GM12891 (cell line): ENCODE data around the gene APLF.
"Not testable (repeated sequence)": the region's sequence is repeated elsewhere in the genome, so short reads cannot be mapped to it uniquely, and the experiment has no call there.

Source experiments
- DNase-seq: peaks from one replicate; pipeline ENCODE4 v3.0.0; 2011; ENCODE audit warnings: low spot score; ENCODE audit not compliant: insufficient read length
- FAIRE-seq: peaks from 2 replicates; lab custom pipeline; 2011; peaks lifted over from hg19 to GRCh38; lab: Jason Lieb, UNC
- PAX5 ChIP-seq: IDR thresholded peaks from 2 replicates; pipeline ENCODE4 v1.6.1; 2011; ENCODE audit warnings: low read length, moderate library complexity, mild to moderate bottlenecking; ENCODE audit not compliant: insufficient read depth, severe bottlenecking
- POLR2A ChIP-seq: IDR thresholded peaks from 2 replicates; pipeline ENCODE4 v1.6.1; 2011; ENCODE audit warnings: low read depth, low read length, control low read depth
- POLR2AphosphoS5 ChIP-seq: IDR thresholded peaks from 2 replicates; pipeline ENCODE4 v1.6.1; 2011; ENCODE audit warnings: low read depth, low read length, control low read depth
- POU2F2 ChIP-seq: IDR thresholded peaks from 2 replicates; pipeline ENCODE4 v1.6.1; 2011; ENCODE audit warnings: low read depth, mild to moderate bottlenecking, control low read depth, low read length, moderate library complexity
- SPI1 ChIP-seq: IDR thresholded peaks from 2 replicates; pipeline ENCODE4 v1.6.1; 2011; ENCODE audit warnings: low read depth, low read length, control low read depth
- TAF1 ChIP-seq: IDR thresholded peaks from 2 replicates; pipeline ENCODE4 v1.6.1; 2011; ENCODE audit warnings: low read depth, low read length, control low read depth

Gene APLF

DNA sequence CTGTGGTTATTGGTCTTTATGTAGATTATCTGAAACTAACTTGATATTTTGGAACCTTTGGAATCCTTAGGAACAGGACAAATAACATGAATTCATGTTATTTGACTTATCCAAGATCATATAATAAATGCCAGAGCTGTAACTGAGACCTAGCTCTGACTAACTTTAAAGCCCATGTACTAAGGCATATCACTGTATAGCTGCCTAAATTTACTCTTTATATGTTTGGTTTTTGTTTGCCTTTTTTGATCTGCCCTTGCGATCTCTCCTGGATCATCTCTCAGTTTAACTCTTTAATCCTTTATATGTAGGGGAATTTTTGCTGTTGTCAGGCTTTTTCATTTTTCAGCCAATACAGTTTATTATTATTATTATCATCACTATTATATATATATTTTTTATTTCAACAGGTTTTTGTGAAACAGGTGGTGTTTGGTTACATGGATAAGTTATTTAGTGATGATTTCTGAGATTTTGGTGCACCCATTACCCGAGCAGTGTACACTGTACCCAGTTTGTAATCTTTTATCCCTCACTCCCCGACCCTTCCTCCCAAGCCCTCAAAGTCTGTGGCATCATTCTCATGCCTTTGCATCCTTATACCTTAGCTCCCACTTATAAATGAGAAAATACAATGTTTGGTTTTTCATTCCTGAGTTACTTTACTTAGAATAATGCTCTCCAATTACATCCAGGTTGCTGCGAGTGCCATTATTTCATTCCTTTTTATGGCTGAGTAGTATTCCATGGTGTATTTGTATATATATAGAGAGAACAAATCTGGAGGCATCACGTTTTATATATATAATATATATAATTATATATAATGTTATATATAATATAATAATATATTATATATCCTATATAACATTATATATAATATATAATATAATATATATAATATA, 48.9 kb downstream of the APLF start:
- DNase-seq (no peak), FAIRE-seq (no peak)
- no peak for TF ChIP-seq POLR2A
- TF ChIP-seq POU2F2: no peak
- no peak for TF ChIP-seq SPI1
- no peak for TF ChIP-seq TAF1
- no peak for TF ChIP-seq PAX5
- no peak for TF ChIP-seq POLR2AphosphoS5

DNA sequence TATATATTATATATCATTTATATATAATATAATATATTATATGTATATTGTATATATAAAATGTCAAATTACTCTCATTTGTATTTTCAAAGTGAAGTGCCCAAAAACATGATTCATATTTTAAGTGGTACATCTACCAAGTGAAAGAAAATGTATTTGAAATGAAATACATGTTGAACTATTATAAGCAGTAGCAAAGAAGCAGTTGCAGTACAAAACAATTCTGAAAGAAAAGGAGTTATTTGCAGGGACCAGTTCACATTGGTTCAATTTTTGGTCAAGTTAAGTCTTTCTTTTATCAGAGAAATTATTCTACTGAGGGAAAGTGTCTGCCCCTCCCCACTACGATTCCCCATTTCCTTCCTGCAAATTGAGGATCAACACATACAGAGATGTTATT, 51.9 kb downstream of the APLF start:
- no peak for TF ChIP-seq POLR2A
- no peak for TF ChIP-seq SPI1
- TF ChIP-seq TAF1: no peak
- no peak for TF ChIP-seq POLR2AphosphoS5
- no peak for TF ChIP-seq POU2F2
- no peak for TF ChIP-seq PAX5
- DNase-seq: no peak
- FAIRE-seq: peak; percentile 50

DNA sequence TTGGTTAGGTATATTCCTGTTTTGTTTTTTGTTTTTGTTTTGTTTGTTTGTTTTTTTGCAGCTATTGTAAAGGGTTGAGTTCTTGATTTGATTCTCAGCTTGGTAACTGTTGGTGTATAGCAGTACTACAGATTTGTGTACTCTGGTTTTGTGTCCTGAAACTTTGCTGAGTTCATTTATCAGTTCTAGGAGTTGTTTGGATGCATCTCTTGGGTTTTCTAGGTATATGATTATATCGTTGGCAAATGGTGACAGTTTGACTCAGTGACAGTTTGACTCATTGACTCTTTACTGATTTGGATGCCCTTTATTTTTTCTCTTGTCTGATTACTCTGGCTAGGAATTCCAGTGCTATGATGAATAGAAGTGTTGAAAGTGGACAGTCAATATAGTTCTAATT, 53.7 kb downstream of the APLF start:
- no peak for FAIRE-seq
- no peak for DNase-seq
- TF ChIP-seq TAF1 (no peak), POLR2AphosphoS5 (no peak), SPI1 (no peak), POU2F2 (no peak), POLR2A (no peak), PAX5 (no peak)

DNA sequence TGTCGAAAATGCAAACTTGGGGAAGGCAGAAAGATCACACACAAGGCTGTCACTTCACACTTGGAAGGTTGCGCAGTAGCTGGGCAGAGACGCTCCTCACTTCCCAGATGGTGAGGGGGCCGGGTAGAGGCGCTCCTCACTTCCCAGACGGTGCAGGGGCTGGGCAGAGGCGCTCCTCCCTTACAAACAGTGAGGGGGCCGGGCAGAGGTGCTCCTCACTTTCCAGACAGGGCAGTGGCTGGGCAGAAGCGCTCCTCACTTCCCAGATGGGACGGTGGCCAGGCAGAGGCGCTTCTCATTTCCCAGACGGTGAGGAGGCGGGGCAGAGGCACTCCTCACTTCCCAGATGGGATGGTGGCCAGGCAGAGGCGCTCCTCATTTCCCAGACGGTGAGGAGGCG, 59.6 kb downstream of the APLF start:
- DNase-seq, FAIRE-seq: not testable (repeated sequence)

DNA sequence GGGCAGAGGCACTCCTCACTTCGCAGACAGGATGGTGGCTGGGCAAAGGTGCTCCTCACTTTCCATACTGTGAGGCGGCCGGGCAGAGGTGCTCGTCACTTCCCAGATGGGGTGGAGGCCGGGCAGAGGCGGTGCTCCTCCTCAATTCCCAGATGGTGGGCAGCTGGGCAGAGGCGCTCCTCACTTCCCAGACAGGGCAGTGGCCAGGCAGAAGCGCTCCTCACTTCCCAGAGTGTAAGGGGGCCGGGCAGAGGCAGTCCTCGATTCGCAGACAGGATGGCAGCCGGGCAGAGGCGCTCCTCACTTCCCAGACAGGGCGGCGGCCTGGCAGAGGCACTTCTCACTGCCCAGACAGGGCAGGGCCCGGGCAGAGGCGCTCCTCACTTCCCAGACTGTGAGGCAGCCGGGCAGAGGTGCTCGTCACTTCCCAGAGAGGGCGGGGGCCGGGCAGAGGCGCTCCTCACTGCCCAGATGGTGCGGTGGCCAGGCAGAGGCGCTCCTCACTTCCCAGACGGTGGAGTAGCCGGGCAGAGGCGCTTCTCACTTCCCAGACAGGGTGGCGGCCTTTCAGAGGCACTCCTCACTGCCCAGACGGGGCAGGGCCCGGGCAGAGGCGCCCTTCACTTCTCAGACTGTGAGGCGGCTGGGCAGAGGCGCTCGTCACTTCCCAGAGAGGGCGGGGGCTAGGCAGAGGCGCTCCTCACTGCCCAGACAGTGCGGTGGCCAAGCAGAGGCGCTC, 60.1 kb downstream of the APLF start:
- FAIRE-seq, DNase-seq: not testable (repeated sequence)

DNA sequence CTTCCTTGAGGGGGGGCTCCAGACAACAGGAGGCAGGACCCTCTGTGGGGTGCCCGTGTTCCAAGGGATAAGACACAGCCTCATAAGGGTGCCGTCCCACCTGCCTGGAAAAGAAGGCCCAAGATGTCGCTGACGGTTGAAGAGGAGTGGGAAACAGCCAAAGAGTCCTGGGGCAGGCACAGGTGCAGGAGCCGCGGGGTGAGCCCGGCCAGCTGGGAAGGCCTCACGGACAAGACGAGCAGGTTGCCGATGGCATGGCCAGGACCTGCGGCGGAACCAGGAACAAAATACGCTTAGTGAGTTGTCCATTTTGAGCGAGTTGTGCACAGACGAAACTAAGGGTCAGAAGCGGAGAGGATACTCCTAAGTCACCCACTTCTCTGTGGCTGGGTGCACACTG, 61.8 kb downstream of the APLF start:
- DNase-seq, FAIRE-seq: not testable (repeated sequence)

DNA sequence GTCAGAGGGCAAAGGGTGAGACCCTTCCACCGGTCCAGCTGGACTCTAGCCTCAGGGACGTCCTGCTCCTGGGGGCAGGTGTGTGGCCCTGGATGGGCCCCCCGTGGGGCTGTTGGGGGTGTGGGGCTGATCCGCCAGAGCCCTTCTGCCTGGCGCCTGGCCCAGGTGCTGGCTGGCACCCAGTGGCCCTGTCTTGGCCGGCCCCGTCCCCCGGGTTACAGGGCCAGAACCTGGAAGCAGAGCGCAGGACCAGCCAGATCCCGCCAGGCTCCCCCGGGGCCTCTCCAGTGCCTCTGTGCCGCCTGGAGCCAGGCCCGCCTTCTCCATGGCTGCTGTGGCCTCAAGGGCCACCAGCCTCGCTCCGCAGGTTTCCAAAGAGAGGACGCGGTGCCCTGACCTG, 62.3 kb downstream of the APLF start:
- not testable (repeated sequence) for FAIRE-seq

DNA sequence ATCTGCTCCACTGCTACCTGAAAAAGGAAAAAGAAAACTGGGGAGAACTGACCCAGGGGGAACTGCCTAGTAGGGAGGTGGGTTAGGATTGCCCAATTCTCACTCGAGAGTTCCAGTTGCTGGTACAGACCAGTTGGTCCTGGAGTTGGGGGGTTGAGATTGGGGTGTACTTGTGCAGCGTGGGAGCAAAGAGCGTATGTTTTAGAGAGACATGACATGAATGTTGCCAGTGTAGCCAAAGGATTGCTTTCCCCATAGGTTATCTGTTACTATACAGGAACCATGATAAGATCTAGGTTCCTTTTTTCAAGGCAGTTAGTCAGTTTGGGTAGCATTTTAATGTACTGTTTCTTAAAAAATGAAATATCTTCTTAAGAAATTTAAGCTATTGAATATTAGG, 68.6 kb downstream of the APLF start:
- DNase-seq (no peak), FAIRE-seq (no peak)
- TF ChIP-seq TAF1 (no peak), POLR2AphosphoS5 (no peak), POLR2A (no peak), POU2F2 (no peak), SPI1 (no peak)

More for the DNA sequence above, 62.3 kb downstream of the APLF start:
- not testable (repeated sequence) for DNase-seq

DNA sequence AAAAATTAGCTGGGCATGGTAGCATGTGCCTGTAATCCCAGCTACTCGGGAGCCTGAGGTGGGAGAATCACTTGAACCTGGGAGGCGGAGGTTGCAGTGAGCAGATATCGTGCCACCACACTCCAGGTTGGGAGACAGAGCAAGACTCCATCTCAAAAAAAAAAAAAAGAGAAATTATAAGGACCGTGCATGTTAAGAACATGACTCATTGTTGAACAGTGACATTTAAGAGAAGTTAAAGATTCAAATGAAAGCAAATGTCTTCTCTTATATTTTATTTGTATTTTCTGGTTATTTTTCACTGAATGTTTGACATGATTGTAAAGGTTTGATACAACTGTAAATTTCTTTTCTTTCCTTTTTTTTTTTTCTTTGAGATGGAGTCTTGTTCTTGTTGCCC, 69.6 kb downstream of the APLF start:
- FAIRE-seq (no peak), DNase-seq (no peak)
- no peak for TF ChIP-seq POLR2A
- no peak for TF ChIP-seq TAF1

DNA sequence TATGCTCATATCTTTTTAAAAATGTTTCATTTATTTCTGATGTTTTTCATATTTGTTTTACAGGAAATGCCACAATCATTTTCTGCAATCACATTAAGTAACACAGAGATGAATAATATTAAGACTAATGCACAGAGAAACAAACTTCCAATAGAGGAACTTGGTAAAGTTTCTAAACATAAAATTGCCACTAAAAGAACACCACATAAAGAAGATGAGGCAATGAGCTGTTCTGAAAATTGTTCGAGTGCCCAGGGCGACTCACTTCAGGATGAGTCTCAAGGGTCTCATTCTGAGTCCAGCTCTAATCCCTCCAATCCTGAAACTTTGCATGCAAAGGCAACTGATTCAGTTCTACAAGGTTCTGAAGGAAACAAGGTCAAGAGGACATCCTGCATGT, 70.4 kb downstream of the APLF start:
- TF ChIP-seq POLR2AphosphoS5 (no peak), POU2F2 (no peak), POLR2A (no peak), TAF1 (no peak), SPI1 (no peak), PAX5 (no peak)
- DNase-seq (no peak), FAIRE-seq (no peak)

DNA sequence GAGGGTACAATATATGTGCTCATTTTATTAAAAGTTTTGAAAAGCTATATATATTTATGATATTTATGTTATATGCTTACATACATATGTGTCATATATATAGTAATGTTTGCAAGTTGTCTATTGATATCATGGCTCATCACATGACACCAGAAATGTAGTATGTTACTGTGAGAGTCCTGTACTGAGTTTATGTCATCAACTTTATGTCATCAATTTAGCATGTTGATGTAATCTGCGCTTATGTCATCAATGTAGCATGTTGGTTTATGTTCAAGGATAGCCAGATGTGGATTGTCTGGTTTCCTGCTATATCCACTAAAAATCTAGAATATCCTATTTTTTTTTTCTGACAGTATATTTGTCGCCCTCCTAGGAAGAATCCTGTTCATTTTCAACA, 77.4 kb downstream of the APLF start:
- DNase-seq (no peak), FAIRE-seq (no peak)
- TF ChIP-seq TAF1 (no peak), PAX5 (no peak), POLR2AphosphoS5 (no peak), POLR2A (no peak), SPI1 (no peak), POU2F2 (no peak)

DNA sequence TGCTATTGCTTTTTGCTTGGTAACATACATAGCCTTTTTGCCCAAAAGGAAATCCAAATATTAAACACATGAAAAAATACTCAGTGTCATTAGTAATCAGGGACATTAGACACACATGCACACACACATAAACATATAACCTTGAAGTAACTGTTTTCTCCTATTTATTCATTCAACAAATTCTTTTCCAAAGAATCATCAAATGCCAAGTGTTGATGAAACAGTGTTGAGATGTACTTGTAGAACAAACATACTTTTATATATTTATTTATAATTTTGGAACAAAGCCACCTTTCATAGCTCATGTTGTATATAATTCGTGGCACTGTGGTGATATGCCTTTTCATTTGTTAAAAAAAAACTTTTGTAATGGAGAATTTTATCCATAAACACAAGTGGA, 81.0 kb downstream of the APLF start:
- TF ChIP-seq PAX5: no peak
- TF ChIP-seq POU2F2: no peak
- TF ChIP-seq POLR2AphosphoS5: no peak
- no peak for TF ChIP-seq TAF1
- no peak for TF ChIP-seq POLR2A
- no peak for TF ChIP-seq SPI1
- no peak for FAIRE-seq
- DNase-seq: no peak
